ENCODE measurements around the gene PRIM2. TPM values are rescaled to one million over a fixed set of nuclear protein-coding genes. Genes with fewer than 3 reads are reported as not detected.
"Not testable (repeated sequence)": the region's sequence is repeated elsewhere in the genome, so short reads cannot be mapped to it uniquely, and the experiment has no call there.

The PRIM2 gene
- total RNA-seq, 3 donors from 2014 or later (not counting 1 experiment from before 2014, with no cell fraction given), result 16.0 to 27.5 (median 18.3) TPM

GRCh38 chr6:57605303-57605702, 287.9 kb downstream of the PRIM2 start:
- ATAC-seq; H3K4me3 Mint-ChIP-seq; H3K27me3 Mint-ChIP-seq (ENCODE audit: low read depth in 2 of 2); H3K9me3 Mint-ChIP-seq; DNase-seq; H3K27ac ChIP-seq (ENCODE audit: low read length); H3K9me3 ChIP-seq (ENCODE audit: control insufficient read depth, insufficient read depth, low read length); H3K4me1 ChIP-seq (ENCODE audit: control insufficient read depth, insufficient read depth, low read length); intact Hi-C loops (cut with micrococcal nuclease); H3K36me3 Mint-ChIP-seq; H3K4me1 Mint-ChIP-seq; H3K27ac Mint-ChIP-seq; H3K27me3 ChIP-seq (ENCODE audit: control insufficient read depth, insufficient read depth, low read length); H3K4me3 ChIP-seq (ENCODE audit: low read length); H3K36me3 ChIP-seq (ENCODE audit: control insufficient read depth, insufficient read depth, low read length): not testable (repeated sequence)

GRCh38 chr6:57606331-57606730, 288.9 kb downstream of the PRIM2 start:
- H3K4me3 ChIP-seq (ENCODE audit: low read length); H3K27me3 ChIP-seq (ENCODE audit: control insufficient read depth, insufficient read depth, low read length); H3K27ac ChIP-seq (ENCODE audit: low read length); H3K27me3 Mint-ChIP-seq (ENCODE audit: low read depth in 2 of 2); H3K36me3 ChIP-seq (ENCODE audit: control insufficient read depth, insufficient read depth, low read length); H3K9me3 Mint-ChIP-seq; H3K9me3 ChIP-seq (ENCODE audit: control insufficient read depth, insufficient read depth, low read length); H3K4me1 ChIP-seq (ENCODE audit: control insufficient read depth, insufficient read depth, low read length); intact Hi-C loops (cut with micrococcal nuclease); H3K27ac Mint-ChIP-seq; ATAC-seq; H3K4me3 Mint-ChIP-seq; H3K36me3 Mint-ChIP-seq; H3K4me1 Mint-ChIP-seq; DNase-seq: not testable (repeated sequence)
- WGBS (ENCODE audit: insufficient coverage), result no CpG with 5 or more reads among the region's 3 CpGs

- H3K4me1 ChIP-seq (ENCODE audit: control insufficient read depth, insufficient read depth, low read length); H3K4me3 ChIP-seq (ENCODE audit: low read length); H3K4me3 Mint-ChIP-seq; H3K9me3 Mint-ChIP-seq; H3K4me1 Mint-ChIP-seq; intact Hi-C loops (cut with micrococcal nuclease); DNase-seq; H3K27ac Mint-ChIP-seq; H3K36me3 ChIP-seq (ENCODE audit: control insufficient read depth, insufficient read depth, low read length); H3K27ac ChIP-seq (ENCODE audit: low read length); H3K9me3 ChIP-seq (ENCODE audit: control insufficient read depth, insufficient read depth, low read length); H3K36me3 Mint-ChIP-seq; ATAC-seq; H3K27me3 ChIP-seq (ENCODE audit: control insufficient read depth, insufficient read depth, low read length); H3K27me3 Mint-ChIP-seq (ENCODE audit: low read depth in 2 of 2): not testable (repeated sequence)
- WGBS (ENCODE audit: insufficient coverage), result no CpG with 5 or more reads among the region's 2 CpGs
Measured at GRCh38 chr6:57610612-57611011, 293.2 kb downstream of the PRIM2 start.

GRCh38 chr6:57618959-57619358, 301.5 kb downstream of the PRIM2 start:
- H3K9me3 Mint-ChIP-seq; H3K27me3 ChIP-seq (ENCODE audit: control insufficient read depth, insufficient read depth, low read length); H3K4me3 ChIP-seq (ENCODE audit: low read length); H3K27me3 Mint-ChIP-seq (ENCODE audit: low read depth in 2 of 2); DNase-seq; H3K9me3 ChIP-seq (ENCODE audit: control insufficient read depth, insufficient read depth, low read length); H3K36me3 Mint-ChIP-seq; intact Hi-C loops (cut with micrococcal nuclease); H3K27ac Mint-ChIP-seq; H3K27ac ChIP-seq (ENCODE audit: low read length); H3K4me3 Mint-ChIP-seq; H3K36me3 ChIP-seq (ENCODE audit: control insufficient read depth, insufficient read depth, low read length); ATAC-seq; H3K4me1 ChIP-seq (ENCODE audit: control insufficient read depth, insufficient read depth, low read length); H3K4me1 Mint-ChIP-seq: not testable (repeated sequence)
- WGBS (ENCODE audit: insufficient coverage), result 92% methylated on average over 6 of the region's 6 CpGs

GRCh38 chr6:57631773-57632172, 314.3 kb downstream of the PRIM2 start:
- H3K27me3 Mint-ChIP-seq (ENCODE audit: low read depth in 2 of 2); H3K9me3 ChIP-seq (ENCODE audit: control insufficient read depth, insufficient read depth, low read length); intact Hi-C loops (cut with micrococcal nuclease); H3K4me1 Mint-ChIP-seq; H3K9me3 Mint-ChIP-seq; H3K4me3 Mint-ChIP-seq; H3K27me3 ChIP-seq (ENCODE audit: control insufficient read depth, insufficient read depth, low read length); ATAC-seq; H3K27ac ChIP-seq (ENCODE audit: low read length); DNase-seq; H3K4me3 ChIP-seq (ENCODE audit: low read length); H3K27ac Mint-ChIP-seq; H3K4me1 ChIP-seq (ENCODE audit: control insufficient read depth, insufficient read depth, low read length); H3K36me3 ChIP-seq (ENCODE audit: control insufficient read depth, insufficient read depth, low read length): not testable (repeated sequence)
- WGBS (ENCODE audit: insufficient coverage), result no CpG with 5 or more reads among the region's 1 CpG
- peaks cover 12% of the 10 kb centered on the region for H3K36me3 Mint-ChIP-seq

GRCh38 chr6:57658526-57658925, 341.1 kb downstream of the PRIM2 start:
- H3K9me3 ChIP-seq (ENCODE audit: control insufficient read depth, insufficient read depth, low read length); H3K27me3 ChIP-seq (ENCODE audit: control insufficient read depth, insufficient read depth, low read length); H3K27ac Mint-ChIP-seq; intact Hi-C loops (cut with micrococcal nuclease); H3K4me1 Mint-ChIP-seq; H3K4me3 Mint-ChIP-seq; H3K9me3 Mint-ChIP-seq; ATAC-seq; DNase-seq; H3K36me3 ChIP-seq (ENCODE audit: control insufficient read depth, insufficient read depth, low read length); H3K36me3 Mint-ChIP-seq; H3K27me3 Mint-ChIP-seq (ENCODE audit: low read depth in 2 of 2); H3K27ac ChIP-seq (ENCODE audit: low read length); H3K4me3 ChIP-seq (ENCODE audit: low read length); H3K4me1 ChIP-seq (ENCODE audit: control insufficient read depth, insufficient read depth, low read length): not testable (repeated sequence)
- 100% methylated on average over 1 of the region's 2 CpGs for WGBS (ENCODE audit: insufficient coverage)

GRCh38 chr6:57659794-57660193, 342.4 kb downstream of the PRIM2 start:
- H3K36me3 Mint-ChIP-seq; H3K4me3 Mint-ChIP-seq; H3K27me3 ChIP-seq (ENCODE audit: control insufficient read depth, insufficient read depth, low read length); ATAC-seq; H3K4me3 ChIP-seq (ENCODE audit: low read length); H3K9me3 Mint-ChIP-seq; H3K27ac Mint-ChIP-seq; H3K36me3 ChIP-seq (ENCODE audit: control insufficient read depth, insufficient read depth, low read length); H3K9me3 ChIP-seq (ENCODE audit: control insufficient read depth, insufficient read depth, low read length); DNase-seq; H3K27me3 Mint-ChIP-seq (ENCODE audit: low read depth in 2 of 2); H3K4me1 Mint-ChIP-seq; intact Hi-C loops (cut with micrococcal nuclease); H3K27ac ChIP-seq (ENCODE audit: low read length); H3K4me1 ChIP-seq (ENCODE audit: control insufficient read depth, insufficient read depth, low read length): not testable (repeated sequence)
- 12% methylated on average over 2 of the region's 2 CpGs for WGBS (ENCODE audit: insufficient coverage)

GRCh38 chr6:57660940-57661339, 343.5 kb downstream of the PRIM2 start:
- DNase-seq; H3K4me1 ChIP-seq (ENCODE audit: control insufficient read depth, insufficient read depth, low read length); ATAC-seq; H3K9me3 Mint-ChIP-seq; H3K4me3 ChIP-seq (ENCODE audit: low read length); H3K4me3 Mint-ChIP-seq; H3K36me3 Mint-ChIP-seq; H3K27me3 Mint-ChIP-seq (ENCODE audit: low read depth in 2 of 2); H3K27ac ChIP-seq (ENCODE audit: low read length); H3K4me1 Mint-ChIP-seq; intact Hi-C loops (cut with micrococcal nuclease); H3K36me3 ChIP-seq (ENCODE audit: control insufficient read depth, insufficient read depth, low read length); H3K9me3 ChIP-seq (ENCODE audit: control insufficient read depth, insufficient read depth, low read length); H3K27ac Mint-ChIP-seq; H3K27me3 ChIP-seq (ENCODE audit: control insufficient read depth, insufficient read depth, low read length): not testable (repeated sequence)
- 88% methylated on average over 1 of the region's 1 CpG for WGBS (ENCODE audit: insufficient coverage)
